GM12801 (cell line): ENCODE results near the gene BSPH1.

ENCODE experiments used
- CTCF ChIP-seq: IDR thresholded peaks from one replicate; pipeline ENCODE4 v1.5.1; 2011; ENCODE audit warnings: control low read depth; ENCODE audit not compliant: insufficient read length; ENCODE audit errors: extremely low read depth

BSPH1 gene

GRCh38 chr19:47996230-47996727, 4.3 kb upstream of the BSPH1 start:
- TF ChIP-seq CTCF, result no peak

- TF ChIP-seq CTCF, result no peak
Measured at GRCh38 chr19:47994209-47994802, 2.3 kb upstream of the BSPH1 start, which contains the start of gene ELSPBP1. Gene ELSPBP1, plus strand, starts transcription at chr19:47994632. Its CDS starts 14,036 bp downstream, at chr19:48008668.

GRCh38 chr19:47991191-47991808, 670 bp downstream of the BSPH1 start:
- no peak for TF ChIP-seq CTCF

GRCh38 chr19:47973529-47973928, 18.4 kb downstream of the BSPH1 start:
- TF ChIP-seq CTCF, result no peak
